Gastroesophageal sphincter (tissue), 4 donors: ENCODE results near the gene KRT14. TPM values are rescaled to one million over a fixed set of nuclear protein-coding genes. Genes with fewer than 3 reads are reported as not detected.
A peak's percentile ranks its signal among the peaks of the same experiment; 100 is the strongest.
"Not testable (repeated sequence)": the region's sequence is repeated elsewhere in the genome, so short reads cannot be mapped to it uniquely, and the experiment has no call there.

ENCODE experiments used
- ATAC-seq: fragments of 150-250 bp; one replicate; pipeline ENCODE4 v1.9.1; 2016; ENCODE audit warnings: mild to moderate bottlenecking, moderate library complexity
- H3K27ac ChIP-seq, 4 donors: fragments of 200-600 bp; sonication (generic) in 3 of 4; 1 replicate in 3 of 4; 2 replicates in 1 of 4; pipeline ENCODE4 v1.5.1; 2016 to 2019
- H3K27me3 ChIP-seq: fragments of 200-600 bp; sonication (generic); one replicate; pipeline ENCODE4 v1.5.1; 2019
- H3K36me3 ChIP-seq, 2 donors: fragments of 200-600 bp; sonication (generic); one replicate each; pipeline ENCODE4 v1.5.1; 2019; ENCODE audit warnings: control low read depth in 1 of 2
- H3K4me1 ChIP-seq, 3 donors: fragments of 200-600 bp; sonication (generic); 1 replicate in 2 of 3; 2 replicates in 1 of 3; pipeline ENCODE4 v1.5.1; 2016 to 2019; ENCODE audit warnings: control low read depth in 2 of 3
- H3K4me3 ChIP-seq, 2 donors: fragments of 200-600 bp; sonication (generic); one replicate each; pipeline ENCODE4 v1.5.1; 2019; ENCODE audit warnings: mild to moderate bottlenecking in 1 of 2, moderate library complexity in 1 of 2
- H3K9me3 ChIP-seq, 3 donors: fragments of 200-600 bp; sonication (generic); one replicate each; pipeline ENCODE4 v1.5.1; 2017 to 2019; ENCODE audit warnings: control low read depth in 2 of 3
- CTCF ChIP-seq, 4 experiments: fragments of 200-600 bp in 2 of 4; fragments of 450-650 bp in 2 of 4; sonication (generic) in 1 of 4; IDR thresholded peaks; one replicate each; pipeline ENCODE4 v1.5.1; 2017 to 2019; ENCODE audit warnings: antibody characterized with exemption in 4 of 4, mild to moderate bottlenecking in 2 of 4, moderate library complexity in 2 of 4
- EP300 ChIP-seq: sonication (generic); formaldehyde crosslinking; IDR thresholded peaks from one replicate; pipeline ENCODE4 v1.6.1; 2017; ENCODE audit warnings: antibody characterized with exemption, mild to moderate bottlenecking
- POLR2A ChIP-seq, 2 donors: fragments of 450-650 bp; IDR thresholded peaks; one replicate each; pipeline ENCODE4 v1.6.1; 2017; ENCODE audit warnings: antibody characterized with exemption in 2 of 2, mild to moderate bottlenecking in 2 of 2, moderate library complexity in 1 of 2
- POLR2AphosphoS5 ChIP-seq: sonication (generic); formaldehyde crosslinking; IDR thresholded peaks from one replicate; pipeline ENCODE4 v1.6.1; 2017; ENCODE audit warnings: antibody characterized with exemption
- WGBS, 2 donors: methylation state at CpG; one replicate each; pipeline ENCODE4 v1.1.5; 2018; ENCODE audit warnings: low coverage in 1 of 2; 5-methylcytosine and 5-hydroxymethylcytosine counted together
- total RNA-seq, 4 donors: library from RNA; depleted of rRNA; stranded (reverse); fragments of >200 nt; gene quantifications; one replicate each; pipeline ENCODE4 v1.1.0, GENCODE V29; 2016

KRT14 gene
- total RNA-seq, 4 donors from 2014 or later, result 1.4 to 105 (median 41.1) TPM; not detected in 1

GRCh38 chr17:41580244-41580575 is 6.5 kb downstream of the KRT14 start:
- WGBS, 2 donors, result 100% methylated on average over 1 of the region's 2 CpGs
- ATAC-seq, result no peak
- Histone ChIP-seq H3K27ac (no peak overlapping the region), H3K4me3 (no peak overlapping the region), H3K9me3 (no peaks in the 10 kb centered on the region), H3K36me3 (no peaks in the 10 kb centered on the region), H3K27me3 (peaks cover 58% of the 10 kb centered on the region), H3K4me1 (no peaks in the 10 kb centered on the region)
- TF ChIP-seq EP300 (no peak), CTCF (IDR thresholded peaks at IDR 0.05) (no peak), POLR2A (IDR thresholded peaks at IDR 0.05) (no peak), POLR2AphosphoS5 (no peak)

GRCh38 chr17:41579484-41580243 is 7.0 kb downstream of the KRT14 start:
- H3K4me1 ChIP-seq, result no peaks in the 10 kb centered on the region
- H3K4me3 ChIP-seq, result no peak overlapping the region

GRCh38 chr17:41578971-41579370 is 7.7 kb downstream of the KRT14 start:
- Histone ChIP-seq H3K27ac (no peak overlapping the region), H3K9me3 (no peaks in the 10 kb centered on the region), H3K27me3 (peaks cover 59% of the 10 kb centered on the region), H3K36me3 (no peaks in the 10 kb centered on the region), H3K4me3 (no peak overlapping the region), H3K4me1 (no peaks in the 10 kb centered on the region)
- TF ChIP-seq POLR2AphosphoS5, result no peak
- no peak for TF ChIP-seq POLR2A (IDR thresholded peaks at IDR 0.05)
- TF ChIP-seq CTCF (IDR thresholded peaks at IDR 0.05), result no peak
- TF ChIP-seq EP300, result no peak
- WGBS, 2 donors, result no CpG with 5 or more reads among the region's 5 CpGs
- no peak for ATAC-seq

More at GRCh38 chr17:41579484-41580243, 7.0 kb downstream of the KRT14 start:
- Histone ChIP-seq H3K27me3 (peaks cover 60% of the 10 kb centered on the region), H3K27ac (no peak overlapping the region), H3K9me3 (no peaks in the 10 kb centered on the region), H3K36me3 (no peaks in the 10 kb centered on the region)
- no peak for TF ChIP-seq POLR2A (IDR thresholded peaks at IDR 0.05)
- TF ChIP-seq CTCF (IDR thresholded peaks at IDR 0.05), result peak in 3 of 4 experiments; percentile 30 to 58 (median 45)
- 25 to 79% methylated on average over 4 to 7 of the region's 18 CpGs for WGBS, 2 donors
- peak; percentile 78 for ATAC-seq

GRCh38 chr17:41578538-41578937 is 8.2 kb downstream of the KRT14 start:
- no peaks in the 10 kb centered on the region for H3K4me1 ChIP-seq
- no peaks in the 10 kb centered on the region for H3K36me3 ChIP-seq
- peaks cover 63% of the 10 kb centered on the region for H3K27me3 ChIP-seq
- no peak overlapping the region for H3K27ac ChIP-seq
- no peak overlapping the region for H3K4me3 ChIP-seq
- ATAC-seq, result no peak
- WGBS, 2 donors, result 63 to 86% methylated on average over 1 of the region's 1 CpG
- no peak for TF ChIP-seq EP300
- no peak for TF ChIP-seq POLR2AphosphoS5
- TF ChIP-seq CTCF (IDR thresholded peaks at IDR 0.05), result no peak
- TF ChIP-seq POLR2A (IDR thresholded peaks at IDR 0.05), result no peak
- no peaks in the 10 kb centered on the region for H3K9me3 ChIP-seq

- peaks cover 75% of the 10 kb centered on the region for H3K27me3 ChIP-seq
- not testable (repeated sequence) for H3K9me3 ChIP-seq, H3K27ac ChIP-seq, H3K4me3 ChIP-seq, H3K4me1 ChIP-seq, ATAC-seq, H3K36me3 ChIP-seq
- 83 to 100% methylated on average over 1 of the region's 4 CpGs for WGBS, 2 donors
Observed at GRCh38 chr17:41576740-41577139, 10.0 kb downstream of the KRT14 start.
